Mammary epithelial cell (primary cell): ENCODE data around the gene CEP290.

Source experiments
- CTCF ChIP-seq, 2 donors: IDR thresholded peaks in 1 of 2; conservative IDR thresholded peaks in 1 of 2; 2 replicates each; pipeline ENCODE4 v1.5.1; 2011 to 2012; ENCODE audit warnings: inconsistent platforms in 2 of 2, low read length in 2 of 2, mild to moderate bottlenecking in 2 of 2, control low read depth in 1 of 2, low read depth in 1 of 2; ENCODE audit not compliant: insufficient read depth in 1 of 2; ENCODE audit errors: extremely low read depth in 1 of 2
- EZH2 ChIP-seq: IDR thresholded peaks from 2 replicates; pipeline ENCODE4 v1.6.1; 2012; ENCODE audit warnings: low read length, inconsistent platforms, borderline replicate concordance

- no peak for TF ChIP-seq CTCF (conservative IDR thresholded peaks at IDR 0.05 in 1 of 2, IDR thresholded peaks at IDR 0.05 in 1 of 2; ENCODE audit: extremely low read depth in 1 of 2, insufficient read depth in 1 of 2, low read depth in 1 of 2, low read length in 2 of 2)
- no peak for TF ChIP-seq EZH2
Observed at GRCh38 chr12:88067301-88067700, 74.6 kb downstream of the CEP290 start.
